SK-N-SH treated with all-trans-retinoic acid at 6 μM for 48 hours (cell line): ENCODE measurements around the gene OSBPL1A.

Experiments used
- ATAC-seq: fragments of 200-7000 bp; cut with Tn5 transposase; 3 replicates; pipeline ENCODE4 v1.9.1; 2020; ENCODE audit warnings: mild to moderate bottlenecking, moderate library complexity
- ARNTL ChIP-seq: fragments of 450-650 bp; formaldehyde crosslinking; IDR thresholded peaks from 2 replicates; pipeline ENCODE4 v1.5.0; 2020; ENCODE audit warnings: low read depth, mild to moderate bottlenecking, moderate library complexity, borderline replicate concordance
- CREB5 ChIP-seq: fragments of 250-450 bp; sonication (Bioruptor Pico); IDR thresholded peaks from 2 replicates; pipeline ENCODE4 v1.5.1; 2020; ENCODE audit warnings: low read depth, mild to moderate bottlenecking, moderate library complexity
- CSRNP3 ChIP-seq: fragments of 250-450 bp; sonication (Bioruptor Pico); IDR thresholded peaks from 2 replicates; pipeline ENCODE4 v1.5.1; 2021; ENCODE audit warnings: mild to moderate bottlenecking, moderate library complexity
- ESRRG ChIP-seq: fragments of 250-450 bp; sonication (Bioruptor Pico); IDR thresholded peaks from 2 replicates; pipeline ENCODE4 v1.6.1; 2021; ENCODE audit warnings: mild to moderate bottlenecking
- GLIS3 ChIP-seq: fragments of 250-450 bp; sonication (Bioruptor Pico); IDR thresholded peaks from 2 replicates; pipeline ENCODE4 v1.5.0; 2020; ENCODE audit warnings: mild to moderate bottlenecking, moderate library complexity
- OSR1 ChIP-seq: fragments of 250-450 bp; sonication (Bioruptor Pico); IDR thresholded peaks from 2 replicates; pipeline ENCODE4 v1.8.0; 2022; ENCODE audit warnings: moderate library complexity, mild to moderate bottlenecking, inconsistent platforms
- PATZ1 ChIP-seq: fragments of 250-450 bp; sonication (Bioruptor Pico); IDR thresholded peaks from 2 replicates; pipeline ENCODE4 v1.8.0; 2020; ENCODE audit warnings: mild to moderate bottlenecking, moderate library complexity, borderline replicate concordance
- POU6F1 ChIP-seq: fragments of 250-450 bp; sonication (Bioruptor Pico); IDR thresholded peaks from 2 replicates; pipeline ENCODE4 v1.8.0; 2021; ENCODE audit warnings: low read depth, mild to moderate bottlenecking, moderate library complexity, borderline replicate concordance
- PPARA ChIP-seq: fragments of 250-450 bp; sonication (Bioruptor Pico); IDR thresholded peaks from 2 replicates; pipeline ENCODE4 v1.5.0; 2020; ENCODE audit warnings: mild to moderate bottlenecking, borderline replicate concordance
- RARB ChIP-seq: fragments of 250-450 bp; sonication (Bioruptor Pico); IDR thresholded peaks from 2 replicates; pipeline ENCODE4 v1.8.0; 2021; ENCODE audit warnings: mild to moderate bottlenecking, moderate library complexity
- SNAI2 ChIP-seq: fragments of 250-450 bp; sonication (Bioruptor Pico); IDR thresholded peaks from 2 replicates; pipeline ENCODE4 v1.5.0; 2020; ENCODE audit warnings: mild to moderate bottlenecking, moderate library complexity
- TCF4 ChIP-seq: fragments of 250-450 bp; sonication (Bioruptor Pico); IDR thresholded peaks from 2 replicates; pipeline ENCODE4 v1.8.0; 2021; ENCODE audit warnings: mild to moderate bottlenecking, moderate library complexity, borderline replicate concordance
- TOX ChIP-seq: fragments of 250-450 bp; sonication (Bioruptor Pico); IDR thresholded peaks from 2 replicates; pipeline ENCODE4 v1.8.0; 2021; ENCODE audit warnings: mild to moderate bottlenecking, moderate library complexity, borderline replicate concordance
- TSHZ2 ChIP-seq: fragments of 250-450 bp; sonication (Bioruptor Pico); IDR thresholded peaks from 2 replicates; pipeline ENCODE4 v1.5.0; 2020; ENCODE audit warnings: mild to moderate bottlenecking, moderate library complexity
- ZC3H10 ChIP-seq: fragments of 250-450 bp; sonication (Bioruptor Pico); IDR thresholded peaks from 2 replicates; pipeline ENCODE4 v1.5.1; 2021; ENCODE audit warnings: mild to moderate bottlenecking, moderate library complexity
- ZFP3 ChIP-seq: fragments of 250-450 bp; sonication (Bioruptor Pico); IDR thresholded peaks from 2 replicates; pipeline ENCODE4 v1.5.0; 2020; ENCODE audit warnings: mild to moderate bottlenecking, moderate library complexity
- ZFP30 ChIP-seq: fragments of 450-650 bp; formaldehyde crosslinking; IDR thresholded peaks from 2 replicates; pipeline ENCODE4 v1.5.0; 2022; ENCODE audit warnings: mild to moderate bottlenecking, moderate library complexity
- ZNF565 ChIP-seq: fragments of 450-650 bp; formaldehyde crosslinking; conservative IDR thresholded peaks from 2 replicates; pipeline ENCODE4 v1.5.0; 2020; ENCODE audit warnings: low read depth, mild to moderate bottlenecking, moderate library complexity
- ZNF70 ChIP-seq: fragments of 450-650 bp; formaldehyde crosslinking; IDR thresholded peaks from 2 replicates; pipeline ENCODE4 v1.5.0; 2020; ENCODE audit warnings: mild to moderate bottlenecking, moderate library complexity
- ZNF8 ChIP-seq: fragments of 450-650 bp; formaldehyde crosslinking; IDR thresholded peaks from 2 replicates; pipeline ENCODE4 v1.5.0; 2020; ENCODE audit warnings: mild to moderate bottlenecking, moderate library complexity

Gene OSBPL1A

GRCh38 chr18:24244698-24245097 lies 152.9 kb downstream of the OSBPL1A start (continued):
- TF ChIP-seq PATZ1 (CRISPR knock-in tag), result no peak
- no peak for TF ChIP-seq SNAI2 (CRISPR knock-in tag)
- no peak for TF ChIP-seq ZNF8 (CRISPR knock-in tag)
- no peak for TF ChIP-seq CREB5 (CRISPR knock-in tag)

- no peak for TF ChIP-seq TSHZ2 (CRISPR knock-in tag)
- no peak for TF ChIP-seq ZC3H10 (CRISPR knock-in tag)
- no peak for TF ChIP-seq ZNF8 (CRISPR knock-in tag)
- no peak for TF ChIP-seq TOX (CRISPR knock-in tag)
- no peak for TF ChIP-seq CSRNP3 (CRISPR knock-in tag)
- no peak for TF ChIP-seq OSR1 (CRISPR knock-in tag)
- TF ChIP-seq POU6F1 (CRISPR knock-in tag), result no peak
- no peak for TF ChIP-seq ARNTL (CRISPR knock-in tag)
- no peak for TF ChIP-seq ESRRG (CRISPR knock-in tag)
- TF ChIP-seq TCF4 (CRISPR knock-in tag), result no peak
- no peak for TF ChIP-seq RARB (CRISPR knock-in tag)
- TF ChIP-seq ZFP3 (CRISPR knock-in tag), result no peak
- no peak for TF ChIP-seq ZFP30 (CRISPR knock-in tag)
- no peak for TF ChIP-seq PPARA (CRISPR knock-in tag)
- no peak for TF ChIP-seq SNAI2 (CRISPR knock-in tag)
- no peak for TF ChIP-seq ZNF565 (CRISPR knock-in tag)
- TF ChIP-seq ZNF70 (CRISPR knock-in tag), result no peak
- no peak for TF ChIP-seq GLIS3 (CRISPR knock-in tag)
- no peak for ATAC-seq
These were observed 153.9 kb downstream of the OSBPL1A start for GRCh38 chr18:24243677-24244076.

- no peak for ATAC-seq
- no peak for TF ChIP-seq ZFP3 (CRISPR knock-in tag)
- no peak for TF ChIP-seq CREB5 (CRISPR knock-in tag)
- no peak for TF ChIP-seq CSRNP3 (CRISPR knock-in tag)
- TF ChIP-seq POU6F1 (CRISPR knock-in tag), result no peak
- no peak for TF ChIP-seq OSR1 (CRISPR knock-in tag)
These were observed 158.3 kb downstream of the OSBPL1A start for GRCh38 chr18:24239341-24239740.
